ENCODE measurements around the gene PDE4D. TPM values are rescaled to one million over a fixed set of nuclear protein-coding genes. Genes with fewer than 3 reads are reported as not detected.

The PDE4D gene
- total RNA-seq, 4 donors from 2014 or later, result 6.7 to 21.0 (median 15.0) TPM

DNA sequence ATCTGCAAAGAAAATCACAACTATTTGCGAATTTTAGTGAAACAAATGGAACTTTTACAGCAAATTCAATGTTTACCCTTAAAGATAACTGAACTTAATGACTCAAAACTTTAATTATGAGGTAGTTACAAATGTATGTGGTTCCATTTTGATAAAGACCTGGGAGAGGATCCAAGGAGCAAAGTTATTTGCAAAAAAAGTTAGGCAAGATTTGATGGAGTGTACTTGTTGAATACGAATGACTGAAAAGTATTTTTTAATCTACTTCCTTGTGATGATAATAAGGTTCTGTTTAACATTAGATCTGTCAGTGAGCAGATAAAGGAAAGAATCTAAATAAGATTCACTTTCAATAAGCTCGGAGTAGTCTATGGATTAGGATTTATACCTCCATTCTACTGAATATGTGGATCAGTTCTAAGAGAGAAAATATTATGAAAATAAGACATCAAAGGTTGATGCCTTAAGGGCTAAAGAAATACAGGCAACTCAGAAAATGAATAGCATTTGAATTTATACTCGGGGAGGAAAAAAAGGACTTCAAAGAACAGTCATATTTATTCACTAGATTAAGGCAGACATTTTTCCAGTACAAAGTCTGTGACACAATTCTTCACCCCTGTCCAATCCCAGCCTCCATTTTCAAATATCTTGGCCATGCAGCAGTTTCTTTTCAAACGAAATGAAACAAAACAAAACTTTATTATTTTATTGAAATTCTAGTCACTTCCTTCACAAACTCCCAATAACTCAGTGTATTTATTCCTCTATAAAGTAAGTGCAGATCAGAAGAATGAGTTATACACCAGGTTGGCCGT, 199.8 kb downstream of the PDE4D start:
- TF ChIP-seq POLR2A (IDR thresholded peaks at IDR 0.05), result no peak
- TF ChIP-seq, protein P1, sequence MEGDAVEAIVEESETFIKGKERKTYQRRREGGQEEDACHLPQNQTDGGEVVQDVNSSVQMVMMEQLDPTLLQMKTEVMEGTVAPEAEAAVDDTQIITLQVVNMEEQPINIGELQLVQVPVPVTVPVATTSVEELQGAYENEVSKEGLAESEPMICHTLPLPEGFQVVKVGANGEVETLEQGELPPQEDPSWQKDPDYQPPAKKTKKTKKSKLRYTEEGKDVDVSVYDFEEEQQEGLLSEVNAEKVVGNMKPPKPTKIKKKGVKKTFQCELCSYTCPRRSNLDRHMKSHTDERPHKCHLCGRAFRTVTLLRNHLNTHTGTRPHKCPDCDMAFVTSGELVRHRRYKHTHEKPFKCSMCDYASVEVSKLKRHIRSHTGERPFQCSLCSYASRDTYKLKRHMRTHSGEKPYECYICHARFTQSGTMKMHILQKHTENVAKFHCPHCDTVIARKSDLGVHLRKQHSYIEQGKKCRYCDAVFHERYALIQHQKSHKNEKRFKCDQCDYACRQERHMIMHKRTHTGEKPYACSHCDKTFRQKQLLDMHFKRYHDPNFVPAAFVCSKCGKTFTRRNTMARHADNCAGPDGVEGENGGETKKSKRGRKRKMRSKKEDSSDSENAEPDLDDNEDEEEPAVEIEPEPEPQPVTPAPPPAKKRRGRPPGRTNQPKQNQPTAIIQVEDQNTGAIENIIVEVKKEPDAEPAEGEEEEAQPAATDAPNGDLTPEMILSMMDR (IDR thresholded peaks at IDR 0.05), result no peak
- no peak overlapping the region for H3K4me3 ChIP-seq (ENCODE audit: low read depth, poor library complexity, severe bottlenecking)
- no peak for DNase-seq (ENCODE audit: low spot score in 2 of 2)
- 46 to 50% methylated on average over 6 of the region's 6 CpGs for WGBS, 2 donors
- intact Hi-C loops (cut with DNase I; ENCODE audit: low total_unique reads), result no loop called here

DNA sequence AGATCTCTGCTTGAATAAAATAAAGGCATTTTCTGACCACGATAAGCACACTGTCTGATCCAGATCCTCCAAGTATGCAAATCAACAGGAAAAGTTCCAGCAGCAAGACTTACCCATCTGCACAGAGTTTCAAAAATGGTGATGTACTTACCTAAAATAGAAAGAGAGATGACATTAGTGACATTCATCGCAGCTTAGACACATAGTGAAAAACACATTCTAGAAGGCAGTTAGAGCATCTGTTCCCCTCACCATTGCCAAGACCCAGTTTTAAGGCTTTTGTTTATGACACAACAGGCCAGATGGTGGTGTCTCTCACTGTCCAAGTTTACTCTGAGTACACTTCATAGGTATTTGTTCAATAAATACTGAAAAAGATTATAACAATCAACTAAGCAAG, 207.7 kb downstream of the PDE4D start:
- 53 to 59% methylated on average over 2 of the region's 2 CpGs for WGBS, 2 donors
- intact Hi-C loops (cut with DNase I; ENCODE audit: low total_unique reads), result no loop called here
- TF ChIP-seq, protein P1 (IDR thresholded peaks at IDR 0.05), result no peak
- no peak for TF ChIP-seq POLR2A (IDR thresholded peaks at IDR 0.05)
- DNase-seq (ENCODE audit: low spot score in 2 of 2), result no peak
- H3K4me3 ChIP-seq (ENCODE audit: low read depth, poor library complexity, severe bottlenecking), result no peak overlapping the region

DNA sequence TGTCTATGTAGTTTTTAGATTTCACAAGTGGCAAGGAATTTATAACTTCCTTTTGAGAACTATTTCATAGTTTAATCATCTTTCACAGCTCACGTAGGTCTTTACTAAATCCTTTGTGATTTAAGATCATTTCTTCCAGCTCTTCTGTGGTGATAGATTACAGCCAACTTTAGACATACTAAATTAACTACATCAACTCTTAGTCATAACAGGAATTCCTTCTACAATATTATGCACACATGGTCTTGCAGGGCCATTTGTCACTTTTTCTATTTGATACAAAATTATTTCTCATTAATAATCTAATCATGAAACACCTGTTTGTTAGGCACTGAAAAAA, 208.4 kb downstream of the PDE4D start:
- TF ChIP-seq POLR2A (IDR thresholded peaks at IDR 0.05), result no peak
- H3K4me3 ChIP-seq (ENCODE audit: low read depth, poor library complexity, severe bottlenecking), result no peak overlapping the region
- 43 to 60% methylated on average over 1 of the region's 1 CpG for WGBS, 2 donors
- intact Hi-C loops (cut with DNase I; ENCODE audit: low total_unique reads), result no loop called here
- DNase-seq (ENCODE audit: low spot score in 2 of 2), result no peak

DNA sequence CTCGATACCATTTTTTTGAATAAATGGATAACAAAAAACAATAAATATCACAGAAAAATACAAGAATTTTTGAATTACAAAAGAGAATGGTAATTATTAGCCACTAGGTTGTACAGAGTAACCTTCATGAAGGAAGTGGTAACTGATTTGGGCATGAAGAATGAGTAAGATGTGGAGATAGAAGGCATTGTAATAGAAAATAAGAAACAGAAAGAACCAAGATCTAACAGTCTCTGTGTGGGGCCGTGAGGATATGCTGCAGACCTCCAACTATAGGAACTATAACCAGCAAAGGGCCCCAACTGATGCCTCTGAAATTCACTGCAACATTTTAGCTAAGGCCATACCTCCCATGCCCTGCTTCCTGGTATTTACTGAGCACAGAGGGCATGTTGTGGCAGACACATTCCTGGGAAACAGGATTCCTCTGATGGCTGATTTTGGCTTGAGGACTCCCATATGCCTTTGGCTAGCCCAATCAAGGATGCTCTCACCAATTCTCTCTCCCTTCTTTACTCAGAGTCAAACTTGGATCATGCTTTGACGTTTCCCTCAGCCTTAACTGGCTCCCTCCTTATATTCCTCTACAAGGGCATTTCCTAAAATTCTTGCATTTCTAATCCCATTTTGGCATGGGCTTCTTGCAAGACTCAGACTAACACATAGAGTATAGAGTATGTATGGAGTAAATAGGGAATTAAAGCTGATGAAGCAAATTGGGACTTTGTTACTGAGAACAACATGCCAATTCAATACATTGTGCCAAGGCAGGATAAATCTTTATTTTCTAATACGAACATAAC, 208.9 kb downstream of the PDE4D start:
- WGBS, 2 donors, result 52 to 56% methylated on average over 4 of the region's 4 CpGs
- intact Hi-C loops (cut with DNase I; ENCODE audit: low total_unique reads), result no loop called here
- H3K4me3 ChIP-seq (ENCODE audit: low read depth, poor library complexity, severe bottlenecking), result no peak overlapping the region
- no peak for DNase-seq (ENCODE audit: low spot score in 2 of 2)
- TF ChIP-seq, protein P1 (IDR thresholded peaks at IDR 0.05), result no peak
- no peak for TF ChIP-seq POLR2A (IDR thresholded peaks at IDR 0.05)

DNA sequence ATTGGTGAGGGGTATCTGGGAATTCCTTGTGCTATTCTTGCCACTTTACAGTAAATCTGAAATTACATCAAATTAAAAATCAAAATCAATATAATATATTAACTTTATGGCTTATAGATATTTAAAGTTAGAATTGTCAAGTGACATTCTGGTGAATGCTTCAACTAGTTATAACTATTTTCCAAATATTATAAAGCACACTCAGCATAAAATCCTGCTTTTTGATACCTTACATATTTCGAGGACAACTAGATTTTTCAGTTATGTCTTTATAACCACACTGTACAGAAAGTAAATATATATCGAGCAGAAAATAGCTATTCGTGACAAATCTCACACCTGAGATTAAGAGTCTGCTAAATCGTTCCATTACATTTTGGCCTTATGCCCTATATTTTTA, 210.2 kb downstream of the PDE4D start:
- H3K4me3 ChIP-seq (ENCODE audit: low read depth, poor library complexity, severe bottlenecking), result no peak overlapping the region
- intact Hi-C loops (cut with DNase I; ENCODE audit: low total_unique reads), result no loop called here
- no peak for DNase-seq (ENCODE audit: low spot score in 2 of 2)
- 89 to 92% methylated on average over 4 of the region's 4 CpGs for WGBS, 2 donors
- TF ChIP-seq, protein P1 (IDR thresholded peaks at IDR 0.05), result no peak
- no peak for TF ChIP-seq POLR2A (IDR thresholded peaks at IDR 0.05)

DNA sequence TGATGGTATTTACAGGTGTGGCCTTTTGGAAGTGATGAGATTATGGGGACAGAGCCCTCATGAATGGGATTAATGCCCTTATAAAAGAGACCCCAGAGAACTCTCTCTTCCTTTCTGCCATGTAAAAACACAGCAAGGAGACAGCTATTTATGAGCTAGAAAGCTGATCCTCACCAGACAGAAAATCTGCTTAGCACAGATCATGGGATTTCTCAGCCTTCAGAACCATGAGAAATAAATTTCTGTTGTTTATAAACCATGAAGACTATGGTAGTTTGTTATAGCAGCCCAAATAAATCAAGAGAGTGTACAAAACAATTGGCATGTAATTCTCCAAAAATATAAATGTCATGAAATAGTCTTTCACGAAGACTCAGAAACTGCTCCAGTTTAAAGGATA, 211.0 kb downstream of the PDE4D start:
- TF ChIP-seq, protein P1 (IDR thresholded peaks at IDR 0.05), result no peak
- no peak for TF ChIP-seq POLR2A (IDR thresholded peaks at IDR 0.05)
- no peak for DNase-seq (ENCODE audit: low spot score in 2 of 2)
- WGBS, 2 donors, result 70 to 78% methylated on average over 1 of the region's 1 CpG
- no peak overlapping the region for H3K4me3 ChIP-seq (ENCODE audit: low read depth, poor library complexity, severe bottlenecking)
- intact Hi-C loops (cut with DNase I; ENCODE audit: low total_unique reads), result no loop called here
